GM12872 (cell line): ENCODE measurements around the gene EPS8L1.

ENCODE experiments used
- CTCF ChIP-seq: IDR thresholded peaks from 3 replicates; pipeline ENCODE4 v1.5.1; 2011; ENCODE audit warnings: low read depth, mild to moderate bottlenecking, low read length, moderate library complexity; ENCODE audit not compliant: insufficient read depth

Gene EPS8L1

GRCh38 chr19:55075371-55075998 lies at the start of gene EPS8L1:
Gene EPS8L1 (plus strand): TSS chr19:55075869. CDS start chr19:55076445, 576 bp downstream.
- no peak for TF ChIP-seq CTCF

- no peak for TF ChIP-seq CTCF
These were observed 48.0 kb upstream of the EPS8L1 start for GRCh38 chr19:55027472-55028337.

- TF ChIP-seq CTCF: no peak
These were observed 46.9 kb upstream of the EPS8L1 start for GRCh38 chr19:55028757-55029156.

GRCh38 chr19:55031178-55031577 lies 44.5 kb upstream of the EPS8L1 start:
- TF ChIP-seq CTCF: no peak

GRCh38 chr19:55032170-55032800 lies 43.4 kb upstream of the EPS8L1 start:
- TF ChIP-seq CTCF: no peak

- no peak for TF ChIP-seq CTCF
These were observed 40.9 kb upstream of the EPS8L1 start for GRCh38 chr19:55034751-55035150.

GRCh38 chr19:55036058-55036457 lies 39.6 kb upstream of the EPS8L1 start:
- no peak for TF ChIP-seq CTCF
